Lung (tissue), 12 donors: ENCODE measurements around the gene CDC42EP4. TPM values are rescaled to one million over a fixed set of nuclear protein-coding genes. Genes with fewer than 3 reads are reported as not detected.

Experiments
- ATAC-seq: fragments of 200-7000 bp; cut with Tn5 transposase; one replicate; pipeline ENCODE4 v1.9.1; 2020; ENCODE audit warnings: moderate number of reproducible peaks; ENCODE audit not compliant: insufficient read depth, low FRiP score
- DNase-seq, 3 donors: peaks; one replicate each; pipeline ENCODE4 v3.0.0-alpha.2; 2013 to 2017
- H3K27ac ChIP-seq, 2 donors: one replicate each; pipeline ENCODE4 v1.5.1; 2013; ENCODE audit warnings: mild to moderate bottlenecking in 2 of 2, moderate library complexity in 2 of 2, control low read depth in 1 of 2, inconsistent platforms in 1 of 2, low read depth in 1 of 2, low read length in 1 of 2
- H3K27me3 ChIP-seq, 3 donors: one replicate each; pipeline ENCODE4 v1.5.1; 2013; ENCODE audit warnings: low read length in 2 of 3; ENCODE audit not compliant: control insufficient read depth in 3 of 3, insufficient read depth in 3 of 3
- H3K36me3 ChIP-seq, 4 donors: one replicate each; pipeline ENCODE4 v1.5.1; 2013; ENCODE audit warnings: low read length in 4 of 4, mild to moderate bottlenecking in 1 of 4, moderate library complexity in 1 of 4; ENCODE audit not compliant: control insufficient read depth in 4 of 4, insufficient read depth in 4 of 4
- H3K4me1 ChIP-seq, 5 donors: one replicate each; pipeline ENCODE4 v1.5.1; 2013; ENCODE audit warnings: low read length in 5 of 5, mild to moderate bottlenecking in 2 of 5, moderate library complexity in 1 of 5; ENCODE audit not compliant: control insufficient read depth in 5 of 5, insufficient read depth in 5 of 5
- H3K4me3 ChIP-seq: one replicate; pipeline ENCODE4 v1.5.1; 2013; ENCODE audit warnings: mild to moderate bottlenecking, control low read depth, moderate library complexity
- H3K9ac ChIP-seq, 2 donors: one replicate each; pipeline ENCODE4 v1.5.1; 2013; ENCODE audit warnings: low read length in 2 of 2, control low read depth in 1 of 2; ENCODE audit not compliant: insufficient read depth in 1 of 2
- H3K9me3 ChIP-seq, 4 donors: one replicate each; pipeline ENCODE4 v1.5.1; 2013; ENCODE audit warnings: low read length in 3 of 4, mild to moderate bottlenecking in 1 of 4, moderate library complexity in 1 of 4; ENCODE audit not compliant: control insufficient read depth in 4 of 4, insufficient read depth in 3 of 4
- WGBS, 2 donors: extraction: QIAGEN DNeasy Blood & Tissue Kit; methylation state at CpG; one replicate each; pipeline ENCODE4 v1.1.7; 2013; 5-methylcytosine and 5-hydroxymethylcytosine counted together
- polyA plus RNA-seq, 2 donors: library from polyadenylated mRNA; stranded (reverse); fragments of 200-250 nt; gene quantifications; one replicate each; pipeline ENCODE4 v1.2.1, GENCODE V29; 2013
- total RNA-seq, 2 donors: library from RNA; depleted of rRNA in 1 of 2; stranded (reverse); fragments of >200 nt in 1 of 2; gene quantifications; one replicate each; pipeline ENCODE4 v1.2.1, GENCODE V29; 2014 to 2021
- TF ChIP-seq, protein P1 (sequence below): IDR thresholded peaks from 2 replicates; pipeline ENCODE4 v1.5.1; 2012; ENCODE audit warnings: mild to moderate bottlenecking; ENCODE audit errors: control extremely low read depth, extremely low read depth
- donor health status: control.
- donor health status: control.
- donor health status: Bipolar disorder and iron deficiency.
- donor health status: healthy.
- donor health status: DM: yes; HTN: yes; CAD: no.

The CDC42EP4 gene
- total and polyA plus RNA-seq, 4 donors: 18.6 to 56.2 (median 52.1) TPM

DNA sequence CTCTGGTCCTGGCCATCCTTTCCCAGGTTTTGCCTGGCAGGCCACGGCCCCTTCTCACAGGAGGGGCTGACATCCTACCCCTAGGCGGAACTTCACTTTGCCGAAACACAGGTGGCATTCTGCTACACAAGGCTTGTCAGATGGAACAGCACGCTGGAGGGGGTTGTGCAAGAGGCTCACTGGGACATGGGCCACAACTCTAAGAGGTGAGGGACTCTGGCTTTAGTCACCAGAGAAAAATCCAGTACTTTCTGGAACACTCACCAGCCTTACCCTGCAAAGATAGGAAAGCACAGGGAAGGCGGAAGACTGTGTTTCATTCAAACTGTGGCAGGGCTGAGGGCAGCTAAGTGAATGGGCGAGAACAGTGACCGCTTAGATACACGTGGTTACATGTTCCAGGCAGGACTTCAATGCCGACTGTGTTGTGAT, 18.3 kb downstream of the CDC42EP4 start:
- Histone ChIP-seq H3K9me3 (no peaks in the 10 kb centered on the region), H3K9ac (no peak overlapping the region), H3K4me1 (peaks cover 35 to 62% (median 42%) of the 10 kb centered on the region in 5 donors), H3K27me3 (no peaks in the 10 kb centered on the region), H3K4me3 (no peak overlapping the region), H3K36me3 (peaks cover 0 to 9% (median 5%) of the 10 kb centered on the region in 4 donors), H3K27ac (peak overlapping the region; percentile 83 to 91)
- DNase-seq: peak in 1 of 3 donors; percentile 51
- WGBS, 2 donors: 57 to 66% methylated on average over 9 of the region's 9 CpGs
- ATAC-seq: peak; percentile 39
- TF ChIP-seq, protein P1, sequence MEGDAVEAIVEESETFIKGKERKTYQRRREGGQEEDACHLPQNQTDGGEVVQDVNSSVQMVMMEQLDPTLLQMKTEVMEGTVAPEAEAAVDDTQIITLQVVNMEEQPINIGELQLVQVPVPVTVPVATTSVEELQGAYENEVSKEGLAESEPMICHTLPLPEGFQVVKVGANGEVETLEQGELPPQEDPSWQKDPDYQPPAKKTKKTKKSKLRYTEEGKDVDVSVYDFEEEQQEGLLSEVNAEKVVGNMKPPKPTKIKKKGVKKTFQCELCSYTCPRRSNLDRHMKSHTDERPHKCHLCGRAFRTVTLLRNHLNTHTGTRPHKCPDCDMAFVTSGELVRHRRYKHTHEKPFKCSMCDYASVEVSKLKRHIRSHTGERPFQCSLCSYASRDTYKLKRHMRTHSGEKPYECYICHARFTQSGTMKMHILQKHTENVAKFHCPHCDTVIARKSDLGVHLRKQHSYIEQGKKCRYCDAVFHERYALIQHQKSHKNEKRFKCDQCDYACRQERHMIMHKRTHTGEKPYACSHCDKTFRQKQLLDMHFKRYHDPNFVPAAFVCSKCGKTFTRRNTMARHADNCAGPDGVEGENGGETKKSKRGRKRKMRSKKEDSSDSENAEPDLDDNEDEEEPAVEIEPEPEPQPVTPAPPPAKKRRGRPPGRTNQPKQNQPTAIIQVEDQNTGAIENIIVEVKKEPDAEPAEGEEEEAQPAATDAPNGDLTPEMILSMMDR: no peak

DNA sequence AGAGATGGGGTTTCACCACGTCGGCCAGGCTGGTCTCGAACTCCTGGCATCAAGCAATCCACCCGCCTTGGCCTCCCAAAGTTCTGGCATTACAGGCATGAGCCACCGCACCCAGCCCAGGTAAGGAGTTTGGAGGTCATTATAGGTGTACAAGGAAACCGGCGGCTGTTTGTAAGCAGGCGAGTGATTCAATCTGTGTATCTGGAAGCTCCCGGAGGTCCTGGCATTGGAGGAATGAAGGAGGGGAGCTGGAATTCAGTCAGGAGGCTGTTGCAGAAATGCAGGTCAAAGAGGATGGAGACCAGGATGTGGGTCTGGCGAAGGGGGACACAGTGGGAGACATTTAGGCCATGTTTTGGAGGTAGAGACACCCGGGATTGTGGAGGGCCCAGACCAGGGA, 18.8 kb downstream of the CDC42EP4 start:
- Histone ChIP-seq H3K27me3 (no peaks in the 10 kb centered on the region), H3K27ac (peak overlapping the region; percentile 83 to 91), H3K4me3 (no peak overlapping the region), H3K9me3 (no peaks in the 10 kb centered on the region), H3K9ac (no peak overlapping the region), H3K4me1 (peaks cover 31 to 57% (median 42%) of the 10 kb centered on the region in 5 donors), H3K36me3 (peaks cover 0 to 11% (median 5%) of the 10 kb centered on the region in 4 donors)
- DNase-seq (no peak), ATAC-seq (no peak)
- TF ChIP-seq, protein P1: no peak
- whole genome bisulfite sequencing, 2 donors: 83 to 89% methylated on average over 11 of the region's 11 CpGs

DNA sequence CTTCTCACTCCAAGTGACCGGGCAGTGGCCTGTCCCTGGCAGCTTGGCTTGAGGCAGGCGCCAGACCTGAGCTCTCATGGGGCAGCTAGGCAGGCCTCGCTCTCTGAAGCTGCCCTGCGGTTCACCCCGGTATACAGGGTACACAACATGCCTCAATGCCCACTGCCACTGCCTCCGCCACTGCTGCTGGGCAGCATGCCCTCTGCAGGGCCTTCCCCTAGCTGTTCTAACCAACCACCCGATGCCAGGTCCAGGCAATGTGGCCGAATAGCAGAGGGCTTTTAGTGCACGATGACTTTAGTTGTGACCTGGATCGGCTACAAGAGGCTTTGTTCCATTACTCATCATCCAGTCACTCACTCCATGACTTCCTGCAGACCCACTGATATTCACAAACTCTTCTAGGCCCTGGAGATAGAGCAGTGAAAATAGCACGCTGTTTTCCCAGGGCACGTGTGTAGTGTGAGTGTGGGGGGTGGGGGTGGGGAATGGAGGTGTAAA, 19.7 kb downstream of the CDC42EP4 start:
- Histone ChIP-seq H3K27ac (peak overlapping the region; percentile 88 to 95), H3K36me3 (peaks cover 0 to 14% (median 5%) of the 10 kb centered on the region in 4 donors), H3K4me3 (no peak overlapping the region), H3K27me3 (no peaks in the 10 kb centered on the region), H3K9me3 (no peaks in the 10 kb centered on the region), H3K4me1 (peaks cover 28 to 65% (median 46%) of the 10 kb centered on the region in 5 donors), H3K9ac (peak overlapping the region in 1 of 2 donors; percentile 17)
- ATAC-seq (no peak), DNase-seq (no peak)
- 60 to 73% methylated on average over 12 of the region's 12 CpGs for WGBS, 2 donors
- TF ChIP-seq, protein P1: no peak
